Stimulated activated CD8-positive, alpha-beta memory T cell treated with anti-CD3 and anti-CD28 coated beads, Interleukin-12 subunit alpha, Interleukin-12 subunit beta, amount 100 ng/mL, for 24 hours (primary cell): ENCODE measurements around the gene AMOTL1.
"Not testable (repeated sequence)": the region's sequence is repeated elsewhere in the genome, so short reads cannot be mapped to it uniquely, and the experiment has no call there.

Source experiments
- DNase-seq: peaks from one replicate; pipeline ENCODE4 v3.0.0-alpha.2; 2020; ENCODE audit errors: extremely low read depth

The AMOTL1 gene

GRCh38 chr11:94879006-94879405 lies 110.8 kb downstream of the AMOTL1 start:
- no peak for DNase-seq

GRCh38 chr11:94880216-94880615 lies 112.1 kb downstream of the AMOTL1 start:
- no peak for DNase-seq

DNA sequence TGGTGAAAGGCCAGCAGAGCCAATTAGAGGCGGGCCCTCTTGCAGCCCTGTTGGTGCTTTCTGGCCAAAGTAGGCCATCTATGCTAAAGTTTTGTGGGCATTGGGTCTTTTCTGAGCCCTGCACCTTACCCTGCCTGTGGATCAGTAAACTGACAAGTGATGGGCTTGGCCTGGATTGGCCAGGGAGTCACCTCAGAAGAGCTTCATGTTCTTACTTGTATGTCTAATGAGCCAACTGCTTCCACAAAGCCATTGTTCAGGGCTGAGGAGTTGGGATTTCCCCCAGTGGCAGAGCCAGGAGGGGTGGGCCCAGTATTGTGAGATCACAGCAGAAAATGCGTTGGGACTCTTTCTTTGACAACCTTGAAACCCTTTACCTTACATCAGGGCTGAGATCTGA lies 114.8 kb downstream of the AMOTL1 start:
- DNase-seq: no peak

GRCh38 chr11:94883878-94884277 lies 115.7 kb downstream of the AMOTL1 start:
- no peak for DNase-seq

- no peak for DNase-seq
Measured at GRCh38 chr11:94884376-94884775, 116.2 kb downstream of the AMOTL1 start.

GRCh38 chr11:94885133-94885532 lies 117.0 kb downstream of the AMOTL1 start:
- no peak for DNase-seq

DNA sequence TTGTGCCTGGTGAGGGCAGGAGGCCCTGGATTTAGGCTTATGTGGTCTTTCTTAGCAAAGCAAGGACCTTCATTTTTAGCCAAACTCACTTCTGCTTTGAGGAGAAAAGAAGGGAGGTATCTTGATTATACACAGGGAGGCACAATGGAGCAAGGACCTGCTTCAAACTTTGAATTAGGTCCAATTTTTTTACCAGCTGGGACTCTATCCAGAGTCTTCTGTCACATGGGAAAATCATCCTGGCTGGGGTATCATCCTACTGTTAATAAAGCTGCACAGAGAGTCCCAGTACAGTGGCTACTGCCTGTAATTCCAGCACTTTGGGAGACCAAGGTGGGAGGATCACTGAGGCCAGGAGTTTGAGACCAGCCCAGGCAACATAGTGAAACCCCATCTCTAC lies 117.4 kb downstream of the AMOTL1 start:
- no peak for DNase-seq

- DNase-seq: no peak
Measured at GRCh38 chr11:94888204-94888603, 120.0 kb downstream of the AMOTL1 start.

- no peak for DNase-seq
Measured at GRCh38 chr11:94895451-94895850, 127.3 kb downstream of the AMOTL1 start.

DNA sequence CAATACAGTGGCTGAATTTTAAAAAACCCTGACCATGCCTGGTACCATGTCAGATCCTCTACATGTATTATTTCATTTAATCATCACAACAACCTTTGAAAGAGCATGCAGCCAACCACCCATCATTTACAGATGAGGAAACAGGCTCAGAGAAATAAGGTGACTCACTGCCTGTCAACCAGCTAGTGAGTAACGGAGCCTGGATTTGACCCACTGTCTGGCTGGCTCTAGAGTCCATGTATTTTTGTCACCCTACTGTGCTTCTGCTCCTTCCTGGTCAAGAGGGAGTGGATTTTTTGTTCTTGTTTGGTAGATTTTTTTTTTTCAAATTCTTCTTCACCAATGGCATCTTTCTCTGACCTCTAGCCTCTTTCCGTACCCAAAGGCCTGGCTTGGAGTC lies 127.8 kb downstream of the AMOTL1 start:
- DNase-seq: no peak

GRCh38 chr11:94897330-94897768 lies 129.2 kb downstream of the AMOTL1 start:
- DNase-seq: no peak

DNA sequence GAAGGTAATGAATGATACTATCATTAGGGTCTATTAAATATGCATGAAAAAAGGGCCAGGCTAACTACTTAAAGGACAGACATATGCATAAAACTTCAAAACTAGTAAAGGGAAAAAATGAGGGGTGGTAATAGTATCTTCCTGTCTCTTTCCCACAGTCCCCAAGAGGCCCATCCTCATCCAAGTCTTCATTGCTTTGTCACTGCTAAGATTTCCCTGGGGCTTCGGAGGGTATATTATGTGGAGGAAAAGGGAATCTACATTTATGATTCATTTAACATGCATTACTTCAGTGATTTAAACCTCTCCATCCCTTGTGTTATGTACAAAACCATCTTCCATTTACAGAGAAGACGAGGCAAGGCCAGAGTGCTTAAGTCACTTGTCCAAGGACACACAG lies 139.1 kb downstream of the AMOTL1 start:
- DNase-seq: no peak

- DNase-seq: no peak
Measured at GRCh38 chr11:94909371-94909820, 141.2 kb downstream of the AMOTL1 start.

DNA sequence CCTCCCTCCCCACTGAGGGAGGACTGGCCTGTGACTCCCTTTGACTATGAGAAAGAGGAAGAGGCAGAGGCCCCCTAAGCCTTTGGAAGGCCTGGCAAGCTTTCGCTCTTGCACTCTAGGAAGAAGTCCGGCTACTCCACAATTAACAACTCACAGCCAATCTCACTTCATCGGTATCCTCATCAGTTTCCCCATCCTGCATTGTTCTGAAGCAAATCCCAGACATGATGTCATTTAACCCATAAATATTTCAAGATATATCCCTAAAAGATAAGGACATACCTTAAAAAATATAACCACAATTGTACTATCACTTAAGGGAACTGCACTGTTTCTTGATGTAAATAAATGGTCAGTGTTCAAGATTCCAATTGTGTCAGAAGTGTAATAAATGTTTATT lies 142.1 kb downstream of the AMOTL1 start:
- no peak for DNase-seq

GRCh38 chr11:94910779-94911178 lies 142.6 kb downstream of the AMOTL1 start:
- DNase-seq: no peak

DNA sequence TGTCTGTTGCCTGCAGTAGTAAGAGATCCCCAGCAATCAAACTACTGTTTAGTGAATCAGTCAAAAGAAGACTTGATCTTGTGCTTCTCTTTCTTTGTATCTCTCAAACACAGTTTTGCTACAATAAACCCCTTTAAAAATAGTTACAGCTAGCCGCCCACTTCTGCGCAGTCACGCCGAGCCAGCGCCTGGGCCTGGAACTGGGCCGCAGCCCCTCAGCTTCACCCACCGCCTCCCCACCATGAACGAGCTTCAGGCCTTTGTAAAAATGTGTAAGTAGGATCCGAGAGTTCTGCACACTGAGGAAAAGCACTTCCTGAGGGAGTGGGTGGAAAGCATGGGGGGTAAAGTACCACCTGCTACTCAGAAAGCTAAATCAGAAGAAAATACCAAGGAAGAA lies 144.7 kb downstream of the AMOTL1 start:
- no peak for DNase-seq

DNA sequence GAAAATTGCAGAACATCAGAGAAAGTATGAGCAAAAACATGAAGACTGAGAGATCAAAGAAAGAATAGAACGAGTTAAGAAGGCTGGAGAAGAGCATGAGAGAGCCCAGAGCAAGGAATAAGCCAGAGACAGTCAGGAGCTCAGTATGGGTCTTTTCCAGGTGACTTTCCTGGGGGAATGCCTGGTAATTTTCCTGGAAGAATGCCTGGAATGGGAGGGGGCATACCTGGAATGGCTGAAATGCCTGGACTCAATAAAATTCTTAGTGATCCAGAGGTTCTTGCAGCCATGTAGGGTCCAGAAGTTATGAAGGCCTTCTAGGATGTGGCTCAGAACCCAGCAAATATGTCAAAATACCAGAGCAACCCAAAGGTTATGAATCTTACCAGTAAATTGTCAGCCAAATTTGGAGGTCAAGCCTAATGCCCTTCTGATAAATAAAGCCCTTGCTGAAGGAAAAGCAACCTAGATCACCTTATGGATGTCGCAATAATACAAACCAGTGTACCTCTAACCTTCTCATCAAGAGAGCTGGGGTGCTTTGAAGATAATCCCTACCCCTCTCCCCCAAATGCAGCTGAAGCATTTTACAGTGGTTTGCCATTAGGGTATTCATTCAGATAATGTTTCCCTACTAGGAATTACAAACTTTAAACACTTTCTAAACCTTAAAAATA lies 145.7 kb downstream of the AMOTL1 start:
- not testable (repeated sequence) for DNase-seq

DNA sequence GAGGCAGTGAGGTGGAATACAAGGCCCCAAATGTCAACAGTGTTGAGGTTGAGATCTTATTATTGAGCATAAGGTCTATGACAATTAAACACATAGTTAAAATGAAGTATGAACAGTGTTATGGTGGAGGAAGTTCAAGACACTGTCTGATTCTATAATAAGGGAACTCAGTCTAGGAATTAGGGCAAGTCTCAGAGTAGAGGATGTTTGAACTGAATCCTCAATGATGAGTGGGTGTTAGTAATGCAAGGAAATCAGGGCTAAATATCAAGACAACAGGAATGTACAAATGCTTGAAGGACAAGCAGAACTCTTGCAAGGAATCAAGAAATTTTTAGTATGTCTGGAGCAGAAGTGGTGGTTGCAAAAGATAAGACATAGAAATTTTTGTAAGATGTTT lies 152.2 kb downstream of the AMOTL1 start:
- no peak for DNase-seq

- no peak for DNase-seq
Measured at GRCh38 chr11:94922321-94923003, 154.3 kb downstream of the AMOTL1 start.

- no peak for DNase-seq
Measured at GRCh38 chr11:94923004-94923334, 154.8 kb downstream of the AMOTL1 start.

DNA sequence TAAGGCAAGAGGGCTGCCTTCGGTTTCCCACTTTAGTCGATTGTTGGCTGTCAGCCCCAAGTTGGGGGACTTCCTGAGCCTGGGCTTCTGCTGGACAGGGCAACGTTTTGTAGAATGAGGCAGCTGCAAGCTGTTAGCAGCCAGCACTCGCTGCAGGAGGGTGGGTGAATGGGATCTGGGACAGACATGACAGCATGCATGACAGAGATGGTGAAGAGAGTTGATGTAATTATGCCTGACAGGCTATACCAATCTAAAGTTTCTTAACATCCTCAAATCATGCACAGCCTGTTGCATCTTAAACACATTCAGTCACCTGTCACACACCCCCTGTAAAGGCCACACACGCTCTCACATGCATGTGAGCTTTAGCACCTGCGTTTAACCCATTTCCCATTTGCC lies 156.0 kb downstream of the AMOTL1 start:
- no peak for DNase-seq

GRCh38 chr11:94924612-94925011 lies 156.5 kb downstream of the AMOTL1 start:
- DNase-seq: no peak

GRCh38 chr11:94925422-94926270 lies 157.5 kb downstream of the AMOTL1 start:
- DNase-seq: no peak
